22Rv1 (cell line): ENCODE data around the gene TIAM2.

Source experiments
- H3K27ac ChIP-seq: fragments of 450-650 bp; 2 replicates; pipeline ENCODE4 v1.5.1; 2017
- ZFX ChIP-seq: fragments of 450-650 bp; IDR thresholded peaks from 2 replicates; pipeline ENCODE4 v1.6.1; 2017; ENCODE audit warnings: antibody characterized with exemption, borderline replicate concordance
- TF ChIP-seq, protein P1 (sequence below): fragments of 450-650 bp; IDR thresholded peaks from 2 replicates; pipeline ENCODE4 v1.5.1; 2017; ENCODE audit warnings: mild to moderate bottlenecking

TIAM2 gene

DNA sequence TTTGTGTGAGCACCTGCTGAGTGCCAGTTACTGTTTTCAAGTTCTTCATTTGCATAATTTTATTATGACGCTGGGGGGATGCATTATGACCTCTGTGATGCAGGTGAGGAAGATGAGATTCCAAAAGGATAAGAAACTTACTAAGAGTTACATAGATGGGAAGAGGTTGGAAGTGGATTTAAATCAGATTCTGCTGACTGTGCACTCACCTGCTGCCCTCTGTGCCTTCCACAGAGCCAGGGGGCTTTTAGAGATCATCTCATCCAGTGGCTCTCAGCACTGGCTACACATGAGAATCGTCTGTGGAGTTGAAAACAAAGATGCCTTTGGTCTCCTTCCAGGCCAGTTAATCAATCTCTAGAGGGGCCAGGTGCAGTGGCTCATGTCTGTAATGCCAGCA, 47.9 kb downstream of the TIAM2 start:
- no peak for TF ChIP-seq ZFX
- TF ChIP-seq, protein P1, sequence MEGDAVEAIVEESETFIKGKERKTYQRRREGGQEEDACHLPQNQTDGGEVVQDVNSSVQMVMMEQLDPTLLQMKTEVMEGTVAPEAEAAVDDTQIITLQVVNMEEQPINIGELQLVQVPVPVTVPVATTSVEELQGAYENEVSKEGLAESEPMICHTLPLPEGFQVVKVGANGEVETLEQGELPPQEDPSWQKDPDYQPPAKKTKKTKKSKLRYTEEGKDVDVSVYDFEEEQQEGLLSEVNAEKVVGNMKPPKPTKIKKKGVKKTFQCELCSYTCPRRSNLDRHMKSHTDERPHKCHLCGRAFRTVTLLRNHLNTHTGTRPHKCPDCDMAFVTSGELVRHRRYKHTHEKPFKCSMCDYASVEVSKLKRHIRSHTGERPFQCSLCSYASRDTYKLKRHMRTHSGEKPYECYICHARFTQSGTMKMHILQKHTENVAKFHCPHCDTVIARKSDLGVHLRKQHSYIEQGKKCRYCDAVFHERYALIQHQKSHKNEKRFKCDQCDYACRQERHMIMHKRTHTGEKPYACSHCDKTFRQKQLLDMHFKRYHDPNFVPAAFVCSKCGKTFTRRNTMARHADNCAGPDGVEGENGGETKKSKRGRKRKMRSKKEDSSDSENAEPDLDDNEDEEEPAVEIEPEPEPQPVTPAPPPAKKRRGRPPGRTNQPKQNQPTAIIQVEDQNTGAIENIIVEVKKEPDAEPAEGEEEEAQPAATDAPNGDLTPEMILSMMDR, result no peak
- H3K27ac ChIP-seq, result no peak overlapping the region

DNA sequence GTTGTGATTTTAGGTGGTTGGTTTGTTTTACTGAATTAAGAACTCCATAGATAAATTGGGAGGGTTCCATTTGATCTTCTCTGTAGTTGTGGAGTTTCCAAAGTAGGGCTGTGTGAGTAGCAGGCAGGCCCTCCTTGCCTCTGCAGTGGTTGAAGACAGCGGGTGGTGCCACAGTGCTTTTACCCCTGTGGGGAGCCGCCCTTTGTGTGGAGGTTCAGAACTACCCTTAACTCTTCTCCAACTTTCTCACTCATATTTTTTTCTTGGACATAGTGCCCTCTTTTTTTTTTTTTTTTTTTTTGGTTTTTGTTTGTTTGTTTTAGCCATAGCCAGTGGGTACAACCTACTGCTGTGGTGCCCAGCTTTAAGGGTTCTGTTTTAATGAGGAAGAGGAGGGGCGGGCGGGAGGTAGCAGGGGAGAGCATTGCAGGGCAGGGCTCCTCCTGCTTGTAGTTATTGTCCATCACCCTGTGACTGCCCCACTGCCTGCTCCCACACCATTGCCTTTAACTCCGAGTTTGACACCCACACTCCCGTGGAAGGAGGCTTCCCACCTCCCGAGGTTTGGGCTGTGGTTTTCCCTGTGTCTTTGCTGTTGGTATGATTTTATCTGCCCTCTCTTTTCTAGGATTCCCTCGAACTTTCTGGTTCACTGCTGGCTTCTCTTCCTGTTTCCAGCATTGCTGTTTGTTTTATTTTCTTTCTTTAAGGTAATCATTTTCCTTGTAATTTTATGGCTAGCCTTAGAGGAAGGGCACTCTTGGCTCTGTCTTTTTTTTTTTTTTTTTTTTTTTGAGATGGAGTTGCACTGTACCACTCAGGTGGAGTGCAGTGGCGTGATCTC, 50.7 kb downstream of the TIAM2 start:
- TF ChIP-seq, protein P1, result no peak
- TF ChIP-seq ZFX, result no peak
- H3K27ac ChIP-seq, result no peak overlapping the region

DNA sequence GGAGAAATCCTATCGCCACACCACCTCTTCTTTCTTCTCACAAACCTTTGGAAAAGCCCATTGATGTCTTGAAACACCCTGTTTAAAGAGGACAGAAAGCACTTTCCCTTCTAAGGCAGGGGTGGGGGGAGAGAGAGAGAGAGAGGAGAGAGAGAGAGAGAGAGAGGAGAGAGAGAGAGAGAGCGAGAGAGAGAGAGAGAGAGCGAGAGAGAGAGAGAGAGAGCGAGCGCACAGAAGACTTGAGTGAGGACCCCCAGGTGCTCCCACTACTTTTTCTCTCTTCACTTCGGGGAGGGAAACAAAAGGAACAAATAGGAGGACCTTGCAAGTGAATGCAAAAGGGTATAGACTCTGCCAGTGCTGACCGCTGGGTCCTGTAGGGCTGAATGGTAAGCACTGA, 52.4 kb downstream of the TIAM2 start:
- no peak overlapping the region for H3K27ac ChIP-seq
- TF ChIP-seq, protein P1, result no peak
- TF ChIP-seq ZFX, result no peak

DNA sequence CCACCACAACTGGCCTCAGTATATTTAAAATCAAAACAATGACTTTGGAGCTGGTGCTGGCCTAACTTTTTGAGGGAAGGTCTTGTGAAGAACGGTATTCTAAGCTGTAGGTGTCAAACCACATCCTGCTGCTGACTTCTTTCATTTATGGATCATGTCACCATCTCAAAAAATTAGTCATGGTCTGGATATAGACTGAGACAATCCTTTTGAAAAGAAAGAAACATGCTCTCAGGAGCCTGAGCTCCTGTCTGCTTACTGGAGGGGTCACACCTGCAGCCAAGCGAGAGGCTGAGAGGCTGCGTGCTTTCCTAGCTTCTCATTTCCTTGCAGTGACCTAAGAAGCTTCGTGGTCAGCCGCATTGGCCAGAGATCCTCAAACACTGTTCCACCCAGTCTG, 55.2 kb downstream of the TIAM2 start:
- H3K27ac ChIP-seq, result no peak overlapping the region
- TF ChIP-seq, protein P1, result no peak
- TF ChIP-seq ZFX, result no peak

DNA sequence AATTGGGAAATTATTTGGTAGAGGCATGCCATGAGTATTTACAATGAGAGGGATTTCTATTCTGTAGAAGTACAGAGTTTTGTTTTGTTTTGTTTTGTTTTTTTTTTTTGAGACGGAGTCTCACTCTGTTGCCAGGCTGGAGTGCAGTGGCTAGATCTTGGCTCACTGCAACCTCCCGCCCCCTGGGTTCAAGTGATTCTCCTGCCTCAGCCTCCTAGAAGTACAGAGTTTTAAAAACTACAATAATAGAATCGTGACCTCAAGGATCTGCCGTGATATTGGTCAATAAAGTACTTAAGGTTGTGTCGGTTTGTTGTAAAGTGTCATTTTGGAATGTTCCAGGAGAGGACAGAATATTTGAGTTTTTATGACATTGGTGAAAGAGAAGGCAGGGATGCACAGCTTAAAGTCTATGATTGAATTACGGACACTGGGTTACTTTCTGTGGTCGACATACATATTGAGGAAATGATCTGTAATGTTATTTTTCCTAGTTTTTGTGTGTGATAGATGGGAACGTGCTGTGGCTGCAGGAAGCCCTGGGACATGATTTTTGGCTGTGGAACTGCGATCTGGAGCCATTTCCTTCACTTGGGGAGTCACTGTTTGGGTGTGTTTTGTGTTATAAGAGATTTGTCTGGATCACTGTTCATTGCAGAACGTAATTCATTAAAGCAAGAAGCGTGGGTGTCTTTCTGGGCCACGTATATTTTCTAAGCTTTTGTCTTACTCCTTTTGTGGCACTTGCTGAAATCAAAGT, 59.6 kb downstream of the TIAM2 start:
- no peak overlapping the region for H3K27ac ChIP-seq
- TF ChIP-seq, protein P1, result no peak
- no peak for TF ChIP-seq ZFX

DNA sequence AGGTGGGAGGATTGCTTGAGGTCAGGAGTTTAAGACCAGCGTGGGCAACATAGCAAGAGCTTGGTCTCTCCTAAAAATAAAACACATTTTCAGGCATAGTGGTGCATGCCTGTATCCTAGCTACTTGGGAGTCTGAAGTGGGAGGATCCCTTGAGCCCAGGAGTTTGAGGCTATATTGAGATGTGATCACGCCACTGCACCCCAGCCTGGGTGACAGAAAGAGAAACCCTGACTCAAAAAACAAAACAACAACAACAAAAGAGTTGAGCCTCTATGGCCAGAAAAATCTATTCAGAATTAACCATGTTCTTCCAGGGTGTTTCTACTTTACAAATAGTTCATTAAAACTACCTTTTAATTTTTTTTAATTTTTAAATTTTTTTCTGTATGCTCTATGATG, 60.6 kb downstream of the TIAM2 start:
- no peak for TF ChIP-seq ZFX
- TF ChIP-seq, protein P1, result no peak
- no peak overlapping the region for H3K27ac ChIP-seq

DNA sequence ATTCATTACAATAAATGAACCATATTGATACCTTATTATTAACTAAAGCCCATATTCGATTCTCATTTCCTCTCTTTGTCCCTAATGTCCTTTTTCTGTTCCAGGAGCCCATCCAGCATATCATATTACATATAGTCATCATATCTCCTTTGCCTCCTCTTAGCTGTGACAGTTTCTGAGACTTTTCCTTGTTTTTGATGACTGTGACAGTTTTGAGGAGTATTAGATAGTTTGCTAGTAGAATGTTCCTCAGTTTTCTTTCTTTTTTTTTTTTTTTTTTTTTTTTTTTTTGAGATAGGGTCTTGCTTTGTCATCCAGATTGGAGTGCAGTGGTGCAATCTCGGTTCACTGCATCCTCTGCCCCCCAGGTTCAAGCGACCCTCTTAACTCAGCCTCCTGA, 61.6 kb downstream of the TIAM2 start:
- TF ChIP-seq ZFX, result no peak
- H3K27ac ChIP-seq, result no peak overlapping the region
